Liver (tissue), 10 donors: ENCODE data around the gene GTPBP1. TPM values are rescaled to one million over a fixed set of nuclear protein-coding genes. Genes with fewer than 3 reads are reported as not detected.

Experiments used
- DNase-seq: peaks from one replicate; pipeline ENCODE4 v3.0.0-alpha.2; 2017; ENCODE audit warnings: low spot score
- H3K27ac ChIP-seq, 2 donors: one replicate each; pipeline ENCODE4 v1.7.0; 2013; ENCODE audit warnings: inconsistent platforms in 2 of 2, low read length in 2 of 2, control low read depth in 1 of 2, low read depth in 1 of 2, mild to moderate bottlenecking in 1 of 2
- H3K27me3 ChIP-seq, 4 donors: one replicate each; pipeline versions ENCODE4 v1.6.1 to v1.7.0; 2013; ENCODE audit warnings: low read length in 3 of 4, inconsistent platforms in 1 of 4, mild to moderate bottlenecking in 1 of 4, moderate library complexity in 1 of 4; ENCODE audit not compliant: control insufficient read depth in 4 of 4, insufficient read depth in 4 of 4
- H3K36me3 ChIP-seq, 4 donors: one replicate each; pipeline versions ENCODE4 v1.6.1 to v1.7.0; 2013; ENCODE audit warnings: low read length in 3 of 4, mild to moderate bottlenecking in 3 of 4, low read depth in 1 of 4, moderate library complexity in 1 of 4; ENCODE audit not compliant: control insufficient read depth in 4 of 4, insufficient read depth in 3 of 4
- H3K4me1 ChIP-seq, 4 donors: one replicate each; pipeline versions ENCODE4 v1.6.1 to v1.7.0; 2013; ENCODE audit warnings: low read length in 3 of 4, mild to moderate bottlenecking in 3 of 4, moderate library complexity in 1 of 4; ENCODE audit not compliant: control insufficient read depth in 4 of 4, insufficient read depth in 4 of 4
- H3K4me3 ChIP-seq, 3 donors: one replicate each; pipeline versions ENCODE4 v1.6.1 to v1.7.0; 2013; ENCODE audit warnings: low read length in 3 of 3, control low read depth in 1 of 3, low read depth in 1 of 3, mild to moderate bottlenecking in 1 of 3
- H3K9ac ChIP-seq, 2 donors: one replicate each; pipeline ENCODE4 v1.7.0; 2013; ENCODE audit warnings: low read length in 2 of 2, mild to moderate bottlenecking in 2 of 2, moderate library complexity in 2 of 2, control low read depth in 1 of 2, low read depth in 1 of 2
- H3K9me3 ChIP-seq, 4 donors: one replicate each; pipeline versions ENCODE4 v1.6.1 to v1.7.0; 2013; ENCODE audit warnings: low read length in 3 of 4; ENCODE audit not compliant: control insufficient read depth in 4 of 4
- ATF3 ChIP-seq: IDR thresholded peaks from 2 replicates; pipeline ENCODE4 v1.6.1; 2016; ENCODE audit warnings: antibody characterized with exemption
- CTCF ChIP-seq: fragments of 150-350 bp; IDR thresholded peaks from 2 replicates; pipeline ENCODE4 v1.5.1; 2017; ENCODE audit warnings: improper control_type of control experiment, low read depth, low read length; ENCODE audit not compliant: missing input control
- EGR1 ChIP-seq, 2 donors: IDR thresholded peaks; 2 replicates each; pipeline ENCODE4 v1.6.1; 2016 to 2018; ENCODE audit warnings: antibody characterized with exemption in 2 of 2, low read depth in 2 of 2
- FOXA1 ChIP-seq: IDR thresholded peaks from 2 replicates; pipeline ENCODE4 v1.6.1; 2016; ENCODE audit warnings: antibody characterized with exemption
- FOXA2 ChIP-seq: IDR thresholded peaks from 2 replicates; pipeline ENCODE4 v1.6.1; 2016; ENCODE audit warnings: antibody characterized with exemption
- GABPA ChIP-seq, 2 donors: IDR thresholded peaks in 1 of 2; conservative IDR thresholded peaks in 1 of 2; 2 replicates each; pipeline ENCODE4 v1.6.1; 2016; ENCODE audit warnings: antibody characterized with exemption in 2 of 2, mild to moderate bottlenecking in 1 of 2, moderate library complexity in 1 of 2
- HNF4A ChIP-seq, 2 donors: conservative IDR thresholded peaks; 2 replicates each; pipeline ENCODE4 v1.6.1; 2016; ENCODE audit warnings: antibody characterized with exemption in 2 of 2, mild to moderate bottlenecking in 2 of 2
- JUND ChIP-seq, 2 donors: IDR thresholded peaks; 2 replicates each; pipeline ENCODE4 v1.6.1; 2016; ENCODE audit warnings: antibody characterized with exemption in 2 of 2
- NR2F2 ChIP-seq: IDR thresholded peaks from 2 replicates; pipeline ENCODE4 v1.6.1; 2016; ENCODE audit warnings: antibody characterized with exemption
- RAD21 ChIP-seq, 2 donors: IDR thresholded peaks; 2 replicates each; pipeline ENCODE4 v1.6.1; 2016; ENCODE audit warnings: antibody characterized with exemption in 2 of 2, mild to moderate bottlenecking in 2 of 2
- RXRA ChIP-seq, 2 donors: IDR thresholded peaks; 2 replicates each; pipeline ENCODE4 v1.6.1; 2017 to 2018; ENCODE audit warnings: antibody characterized with exemption in 2 of 2, mild to moderate bottlenecking in 1 of 2
- SP1 ChIP-seq: IDR thresholded peaks from 2 replicates; pipeline ENCODE4 v1.6.1; 2018; ENCODE audit warnings: antibody characterized with exemption, mild to moderate bottlenecking
- TAF1 ChIP-seq: conservative IDR thresholded peaks from 2 replicates; pipeline ENCODE4 v1.6.1; 2016; ENCODE audit warnings: antibody characterized with exemption, mild to moderate bottlenecking
- YY1 ChIP-seq: IDR thresholded peaks from 2 replicates; pipeline ENCODE4 v1.6.1; 2016; ENCODE audit warnings: antibody characterized with exemption, mild to moderate bottlenecking
- WGBS: extraction: QIAGEN DNeasy Blood & Tissue Kit; methylation state at CpG from one replicate; pipeline ENCODE4 v1.1.7; 2013; 5-methylcytosine and 5-hydroxymethylcytosine counted together
- polyA plus RNA-seq, 2 donors: library from polyadenylated mRNA; stranded (reverse) in 1 of 2; unstranded in 1 of 2; fragments of 200-250 nt in 1 of 2; fragments of >200 nt in 1 of 2; fragmentation: Nextera tagmentation in 1 of 2; extraction: Ambion mirVana in 1 of 2; gene quantifications; one replicate each; pipeline versions ENCODE4 v1.2.1 to v1.2.3, GENCODE V29; 2013 to 2015
- small RNA-seq: library from RNA; depleted of rRNA; stranded (forward); fragments of <200 nt; gene quantifications from one replicate; pipeline ENCODE3, GENCODE V24; 2014
- total RNA-seq, 2 donors: library from RNA; depleted of rRNA; stranded (reverse); fragments of >200 nt; gene quantifications; one replicate each; pipeline ENCODE4 v1.2.3, GENCODE V29; 2014
- TF ChIP-seq, protein P1 (sequence below): IDR thresholded peaks from 2 replicates; pipeline ENCODE4 v1.6.1; 2016; ENCODE audit warnings: antibody characterized with exemption
- donor health status: healthy.
- donor health status: healthy.
- donor health status: healthy.
- donor health status: healthy.
- donor health status: healthy.

GTPBP1 gene
- total and polyA plus RNA-seq, 4 donors = 5.3 to 56.3 (median 16.1) TPM

GRCh38 chr22:38781033-38781432 lies 75.3 kb downstream of the GTPBP1 start:
- WGBS = 96% methylated on average over 13 of the region's 13 CpGs
- no peaks in the 10 kb centered on the region for H3K4me1 ChIP-seq
- TF ChIP-seq FOXA2 (no peak), CTCF (no peak), YY1 (no peak), SP1 (no peak)
- H3K27me3 ChIP-seq = no peaks in the 10 kb centered on the region
- no peaks in the 10 kb centered on the region for H3K9me3 ChIP-seq
- peaks cover 0 to 11% (median 4%) of the 10 kb centered on the region in 4 donors for H3K36me3 ChIP-seq
- DNase-seq = no peak
- no peak overlapping the region for H3K9ac ChIP-seq
- H3K4me3 ChIP-seq = no peak overlapping the region
- H3K27ac ChIP-seq = no peak overlapping the region

- TF ChIP-seq EGR1 (IDR thresholded peaks at IDR 0.05; ENCODE audit: low read depth in 2 of 2) (no peak), SP1 (no peak), JUND (IDR thresholded peaks at IDR 0.05) (no peak), FOXA2 (no peak), YY1 (no peak), HNF4A (conservative IDR thresholded peaks at IDR 0.05) (no peak), GABPA (IDR thresholded peaks at IDR 0.05 in 1 of 2, conservative IDR thresholded peaks at IDR 0.05 in 1 of 2) (no peak), FOXA1 (no peak), ATF3 (no peak), NR2F2 (no peak), RXRA (IDR thresholded peaks at IDR 0.05) (no peak), RAD21 (IDR thresholded peaks at IDR 0.05) (no peak), TAF1 (no peak)
- TF ChIP-seq, protein P1, sequence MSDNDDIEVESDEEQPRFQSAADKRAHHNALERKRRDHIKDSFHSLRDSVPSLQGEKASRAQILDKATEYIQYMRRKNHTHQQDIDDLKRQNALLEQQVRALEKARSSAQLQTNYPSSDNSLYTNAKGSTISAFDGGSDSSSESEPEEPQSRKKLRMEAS = no peak
- 85% methylated on average over 13 of the region's 13 CpGs for WGBS
- Histone ChIP-seq H3K4me3 (no peak overlapping the region), H3K36me3 (peaks cover under 1 to 11% (median 4%) of the 10 kb centered on the region in 4 donors), H3K27ac (no peak overlapping the region), H3K4me1 (no peaks in the 10 kb centered on the region), H3K9me3 (no peaks in the 10 kb centered on the region), H3K27me3 (no peaks in the 10 kb centered on the region), H3K9ac (no peak overlapping the region)
- DNase-seq = no peak
Measured at GRCh38 chr22:38782402-38783094, 76.8 kb downstream of the GTPBP1 start.

Small RNA genes within 50 kb of the gene (small RNA-seq; reads per million reads assigned to genes)
- not detected for gene AL021707.8

Other genes starting within 250 kb of the GTPBP1 start
- 10 to 100 TPM in 1 of 2 donors, 1 to 10 TPM in 1; 8.1 to 12.8 TPM for gene KDELR3, start 237.8 kb upstream of the GTPBP1 start, total RNA-seq
- 10 to 100 TPM in 1 of 2 donors, 1 to 10 TPM in 1; 3.5 to 10.9 TPM for gene KDELR3, start 237.8 kb upstream of the GTPBP1 start, polyA plus RNA-seq
- gene DDX17, start 199.6 kb upstream of the GTPBP1 start, total RNA-seq = 100 to 1,000 TPM; 279 to 451 TPM
- gene DDX17, start 199.6 kb upstream of the GTPBP1 start, polyA plus RNA-seq = 10 to 100 TPM; 46.3 to 67.3 TPM
- 1 to 10 TPM in 1 of 2 donors, under 1 TPM in 1; 0.25 to 6.8 TPM for gene DMC1, start 135.8 kb upstream of the GTPBP1 start, total RNA-seq
- gene DMC1, start 135.8 kb upstream of the GTPBP1 start, polyA plus RNA-seq = 1 to 10 TPM in 1 of 2 donors, not detected in 1; 1.1 TPM
- under 1 TPM; 0.05 to 0.42 TPM for gene FAM227A, start 49.6 kb upstream of the GTPBP1 start, total RNA-seq
- under 1 TPM; 0.01 to 0.03 TPM for gene FAM227A, start 49.6 kb upstream of the GTPBP1 start, polyA plus RNA-seq
- 1 to 10 TPM; 6.3 to 8.6 TPM for gene CBY1, start 49.3 kb upstream of the GTPBP1 start, total RNA-seq
- gene CBY1, start 49.3 kb upstream of the GTPBP1 start, polyA plus RNA-seq = 10 to 100 TPM in 1 of 2 donors, 1 to 10 TPM in 1; 9.3 to 14.9 TPM
- gene TOMM22, start 24.0 kb upstream of the GTPBP1 start, total RNA-seq = 10 to 100 TPM; 20.2 to 20.8 TPM
- gene TOMM22, start 24.0 kb upstream of the GTPBP1 start, polyA plus RNA-seq = 10 to 100 TPM; 21.9 to 44.3 TPM
- gene JOSD1, start 5.0 kb upstream of the GTPBP1 start, total RNA-seq = 10 to 100 TPM; 15.6 to 20.6 TPM
- gene JOSD1, start 5.0 kb upstream of the GTPBP1 start, polyA plus RNA-seq = 10 to 100 TPM in 1 of 2 donors, 1 to 10 TPM in 1; 3.4 to 13.8 TPM
- gene SUN2, start 50.1 kb downstream of the GTPBP1 start, total RNA-seq = 100 to 1,000 TPM in 1 of 2 donors, 10 to 100 TPM in 1; 53.3 to 170 TPM
- gene SUN2, start 50.1 kb downstream of the GTPBP1 start, polyA plus RNA-seq = 100 to 1,000 TPM in 1 of 2 donors, 10 to 100 TPM in 1; 13.1 to 110 TPM
- 1 to 10 TPM; 4.0 to 5.6 TPM for gene DNAL4, start 88.2 kb downstream of the GTPBP1 start, total RNA-seq
- gene DNAL4, start 88.2 kb downstream of the GTPBP1 start, polyA plus RNA-seq = 1 to 10 TPM; 4.9 TPM
- gene NPTXR, start 138.1 kb downstream of the GTPBP1 start, total RNA-seq = under 1 TPM; 0.05 to 0.25 TPM
- gene NPTXR, start 138.1 kb downstream of the GTPBP1 start, polyA plus RNA-seq = under 1 TPM; 0.07 to 0.45 TPM
- 10 to 100 TPM; 10.8 to 11.0 TPM for gene CBX6, start 166.3 kb downstream of the GTPBP1 start, total RNA-seq
- 1 to 10 TPM; 7.3 to 9.6 TPM for gene CBX6, start 166.3 kb downstream of the GTPBP1 start, polyA plus RNA-seq